ENCODE data around the gene KRT86.
A peak's percentile ranks its signal among the peaks of the same experiment; 100 is the strongest.
"Not testable (repeated sequence)": the region's sequence is repeated elsewhere in the genome, so short reads cannot be mapped to it uniquely, and the experiment has no call there.

Gene KRT86

GRCh38 chr12:52238916-52239646, 35.4 kb upstream of the KRT86 start:
- DNase-seq: no peak

- DNase-seq: no peak
Measured at GRCh38 chr12:52239767-52240166, 34.7 kb upstream of the KRT86 start.

- not testable (repeated sequence) for DNase-seq
Measured at GRCh38 chr12:52240247-52240646, 34.2 kb upstream of the KRT86 start.

GRCh38 chr12:52241205-52241842, 33.1 kb upstream of the KRT86 start:
- no peak for DNase-seq

- DNase-seq: no peak
Measured at GRCh38 chr12:52242442-52243258, 31.8 kb upstream of the KRT86 start.

GRCh38 chr12:52243259-52243855, 31.1 kb upstream of the KRT86 start:
- no peak for DNase-seq

GRCh38 chr12:52243856-52244614, 30.4 kb upstream of the KRT86 start:
- DNase-seq: peak in 1 of 14 donors; percentile 61

- DNase-seq: no peak
Measured at GRCh38 chr12:52244615-52244994, 29.8 kb upstream of the KRT86 start.

- no peak for DNase-seq
Measured at GRCh38 chr12:52245259-52245961, 29.0 kb upstream of the KRT86 start.

- DNase-seq: no peak
Measured at GRCh38 chr12:52245962-52246569, 28.4 kb upstream of the KRT86 start.

GRCh38 chr12:52246720-52247621, 27.5 kb upstream of the KRT86 start:
- peak in 1 of 14 donors; percentile 60 for DNase-seq

- DNase-seq: no peak
Measured at GRCh38 chr12:52247622-52248540, 26.6 kb upstream of the KRT86 start.

- peak in 10 of 14 donors; percentile 18 to 76 (median 60) for DNase-seq
Measured at GRCh38 chr12:52248541-52249461, 25.6 kb upstream of the KRT86 start.

- DNase-seq: no peak
Measured at GRCh38 chr12:52249511-52250047, 24.9 kb upstream of the KRT86 start.

- no peak for DNase-seq
Measured at GRCh38 chr12:52250048-52250990, 24.1 kb upstream of the KRT86 start.

All from C1 segment of cervical spinal cord (tissue), 14 donors.